GM19324 (cell line): ENCODE measurements around the gene SNX25.
"Not testable (repeated sequence)": the region's sequence is repeated elsewhere in the genome, so short reads cannot be mapped to it uniquely, and the experiment has no call there.

Source experiments
- ATAC-seq: cut with Tn5 transposase; IDR thresholded peaks from one replicate; pipeline ENCODE4 v1.9.1; 2021; ENCODE audit warnings: mild to moderate bottlenecking, moderate library complexity; ENCODE audit not compliant: unreplicated experiment, low FRiP score

The SNX25 gene

DNA sequence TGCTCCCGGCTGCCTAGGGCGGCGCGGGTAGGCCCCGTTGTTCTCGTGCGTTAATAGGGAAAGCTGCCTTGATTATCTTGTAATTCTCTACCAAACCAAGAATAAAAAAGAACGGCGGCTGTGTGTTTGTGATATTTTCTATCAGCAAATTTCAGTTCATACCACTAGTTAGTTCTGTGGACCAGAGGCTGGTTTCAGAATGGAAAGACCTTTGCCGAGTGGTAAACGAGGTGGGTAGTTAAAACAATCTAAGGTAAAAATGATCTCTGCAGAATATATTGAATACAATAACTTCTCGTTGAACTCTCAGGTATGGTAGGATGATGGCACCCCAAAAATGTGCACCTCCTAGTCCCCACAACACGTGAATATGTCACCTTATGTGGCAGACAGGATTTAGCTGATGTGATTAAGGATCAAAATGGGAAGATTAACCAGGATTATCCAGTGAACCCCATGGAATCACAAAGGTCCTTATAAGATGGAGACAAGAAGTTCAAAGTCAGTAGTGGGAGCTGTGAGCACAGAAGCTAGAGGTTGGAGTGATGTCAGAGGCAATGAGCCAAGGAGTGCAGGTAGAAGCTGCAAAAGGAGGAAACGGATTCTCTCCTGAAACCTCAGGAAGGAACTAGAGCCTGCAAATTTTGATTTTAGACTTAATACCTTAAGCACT lies 5.0 kb upstream of the SNX25 start:
- ATAC-seq: peak; percentile 4

DNA sequence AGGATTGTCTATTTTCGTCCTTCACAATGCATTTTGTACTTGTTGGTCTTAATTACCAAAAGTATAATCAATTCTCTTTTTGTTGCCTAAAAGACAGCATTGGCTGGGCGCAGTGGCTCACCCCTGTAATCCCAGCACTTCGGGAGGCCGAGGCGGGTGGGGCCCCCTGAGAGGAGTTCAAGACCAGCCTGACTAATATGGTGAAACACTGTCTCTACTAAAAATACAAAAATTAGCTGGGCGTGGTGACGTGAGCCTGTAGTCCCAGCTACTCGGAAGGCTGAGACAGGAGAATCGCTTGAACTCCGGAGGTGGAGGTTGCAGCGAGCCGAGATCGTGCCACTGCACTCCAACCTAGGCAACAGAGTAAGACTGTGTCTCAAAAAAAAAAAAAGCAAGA lies 4.3 kb upstream of the SNX25 start:
- ATAC-seq: not testable (repeated sequence)

DNA sequence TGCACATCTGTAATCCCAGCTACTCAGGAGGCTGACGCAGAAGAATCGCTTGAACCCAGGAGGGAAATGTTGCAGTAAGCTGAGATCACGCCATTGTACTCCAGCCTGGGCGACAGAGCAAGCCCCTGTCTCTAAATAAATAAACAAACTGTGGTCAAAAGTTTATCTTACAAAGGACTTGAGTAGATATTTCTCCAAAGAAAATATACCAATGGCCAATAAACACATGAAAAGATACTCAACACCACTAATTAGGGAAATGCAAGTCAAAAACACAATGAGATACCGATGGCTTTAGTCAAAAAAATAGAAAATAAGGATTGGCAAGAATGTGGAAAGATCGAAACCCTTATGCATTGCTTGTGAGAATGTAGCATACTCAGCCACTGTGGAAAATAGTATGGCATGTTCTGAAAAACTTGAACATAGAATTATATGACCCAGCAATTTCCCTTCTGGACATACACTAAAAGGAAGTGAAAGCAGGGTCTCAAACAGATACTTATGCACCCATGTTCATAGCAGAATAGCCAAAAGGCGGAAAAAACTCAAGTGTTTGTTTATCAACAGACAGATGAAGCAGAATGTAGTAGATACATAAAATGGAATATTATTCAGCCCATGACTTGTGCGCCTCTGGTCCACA lies 3.6 kb upstream of the SNX25 start:
- no peak for ATAC-seq

DNA sequence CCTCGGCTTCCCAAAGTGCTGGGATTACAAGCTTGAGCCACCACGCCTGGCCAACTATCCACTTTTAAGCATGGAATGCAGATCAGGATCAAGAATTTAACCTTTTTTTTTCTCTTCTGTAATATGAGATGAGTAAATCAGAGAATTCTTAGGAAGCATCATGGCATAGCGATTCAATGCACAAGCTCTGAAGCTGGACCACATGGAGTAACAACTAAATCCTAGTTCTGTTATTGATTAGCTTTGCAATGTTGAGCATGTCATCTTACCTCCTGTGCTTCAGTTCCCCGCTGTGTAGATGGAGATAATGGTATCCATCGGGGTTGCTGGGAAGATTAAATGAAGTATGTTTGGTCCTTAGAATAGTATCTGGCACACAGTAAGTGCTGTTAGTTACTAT lies 1.9 kb upstream of the SNX25 start:
- ATAC-seq: no peak

DNA sequence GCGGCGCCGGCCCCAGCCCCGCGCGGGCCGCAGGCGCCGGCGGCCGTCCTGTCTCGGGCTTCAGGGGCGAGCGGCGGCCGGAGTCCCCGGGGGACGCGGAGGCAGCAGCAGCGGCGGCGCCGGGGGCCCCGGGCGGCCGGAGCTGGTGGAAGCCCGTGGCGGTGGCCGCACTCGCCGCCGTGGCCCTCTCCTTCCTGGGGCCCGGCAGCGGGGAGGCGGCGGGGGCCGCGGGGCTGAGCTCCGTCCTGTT lies 379 bp downstream of the SNX25 start:
- peak; percentile 22 for ATAC-seq

DNA sequence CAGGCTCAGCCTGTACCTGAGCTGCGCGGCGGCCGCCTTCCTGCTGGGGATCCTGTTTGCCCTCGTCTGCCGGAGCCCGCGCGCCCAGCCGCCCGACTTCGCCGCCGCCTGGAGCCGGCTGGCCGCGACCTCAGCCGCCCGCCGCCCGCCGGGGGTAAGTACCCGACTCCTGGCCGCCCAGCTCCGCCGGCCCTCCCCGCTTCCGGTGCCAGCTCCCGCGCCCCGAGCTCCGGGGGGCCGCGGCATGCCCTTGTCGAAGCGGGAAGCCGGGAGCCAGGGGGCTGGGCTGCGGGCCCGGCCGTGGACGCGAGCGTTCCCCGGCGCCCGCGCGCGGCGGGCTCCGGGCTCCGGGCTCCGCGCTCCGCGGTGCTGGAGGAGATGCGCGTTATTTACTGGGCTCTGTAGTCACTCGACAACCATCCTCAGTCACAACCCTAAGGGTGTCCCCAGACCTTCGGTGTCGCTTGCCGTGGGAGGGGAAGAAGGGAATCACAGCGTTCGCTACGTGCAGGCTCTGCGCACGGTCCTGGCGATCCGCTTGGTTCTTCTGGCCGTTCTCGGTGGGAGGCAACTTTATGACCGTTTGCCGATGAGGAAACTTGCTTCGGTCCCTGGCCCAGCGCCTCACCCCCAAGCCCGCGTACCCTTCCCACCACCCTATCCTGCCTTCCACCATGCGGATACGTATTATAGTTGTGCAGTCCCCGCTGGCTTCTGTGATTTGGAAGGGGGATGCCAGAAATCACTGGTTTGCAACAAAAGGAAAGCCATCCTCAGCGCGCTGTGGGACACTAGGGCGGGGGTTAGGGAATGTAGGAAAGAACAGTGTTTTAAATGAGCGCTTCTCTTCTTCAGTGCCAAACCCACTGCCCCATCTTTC lies 944 bp downstream of the SNX25 start:
- ATAC-seq: peak; percentile 20

DNA sequence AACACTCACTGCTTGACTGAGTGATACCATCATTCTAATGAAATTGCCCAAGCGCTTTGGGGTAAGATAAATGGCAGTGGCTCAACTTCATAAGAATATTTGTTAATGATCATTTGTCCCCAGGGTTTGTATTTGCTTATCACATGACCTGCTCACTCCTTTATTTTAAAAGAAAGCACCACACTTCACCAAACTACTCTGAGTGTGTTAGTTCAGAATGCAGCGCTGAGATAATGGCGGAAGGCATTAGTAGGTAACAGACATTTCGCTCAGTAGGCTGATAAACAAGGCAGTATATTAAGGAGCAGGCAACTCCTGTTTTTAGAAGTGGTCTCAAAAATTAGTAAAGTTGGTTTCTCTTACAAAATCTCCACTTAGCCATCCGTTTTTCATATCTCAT lies 1.6 kb downstream of the SNX25 start:
- no peak for ATAC-seq

DNA sequence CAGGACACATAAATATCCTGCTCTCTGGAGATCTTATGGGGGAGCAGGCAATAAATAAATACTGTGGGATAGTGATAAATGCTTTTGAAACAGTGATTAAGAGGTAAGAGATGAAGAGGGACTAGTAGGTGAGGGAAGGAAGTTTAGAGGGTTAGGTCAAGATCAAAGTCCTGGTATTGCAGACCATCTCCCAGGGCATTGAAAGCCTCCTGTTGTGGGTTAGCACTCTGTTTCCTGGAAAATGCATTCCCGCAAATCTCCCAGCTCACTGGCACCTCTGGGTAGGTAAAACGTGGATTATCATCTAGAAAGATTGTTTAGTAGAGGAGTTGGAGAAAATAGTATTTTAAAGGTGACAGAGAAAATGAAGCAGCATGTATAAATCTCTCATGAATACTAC lies 2.2 kb downstream of the SNX25 start:
- ATAC-seq: no peak

DNA sequence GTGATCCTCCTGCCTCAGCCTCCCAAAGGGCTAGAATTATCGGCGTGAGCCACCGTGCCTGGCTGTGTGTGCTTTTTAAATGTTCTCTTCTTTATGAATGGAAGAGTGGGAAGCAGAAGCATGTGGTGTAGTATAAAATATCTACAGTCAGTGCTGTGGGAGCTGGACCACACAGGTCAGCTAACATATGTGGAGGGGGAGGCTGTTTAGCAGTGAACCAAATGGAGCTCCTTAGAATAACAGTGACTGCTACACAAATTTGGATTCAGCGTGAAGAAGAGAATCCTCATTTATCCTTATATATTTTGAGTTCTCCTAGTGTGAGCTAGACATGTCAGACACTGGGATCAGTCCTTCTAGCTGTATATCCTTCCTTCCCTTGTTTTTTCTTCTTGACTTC lies 3.2 kb downstream of the SNX25 start:
- no peak for ATAC-seq

DNA sequence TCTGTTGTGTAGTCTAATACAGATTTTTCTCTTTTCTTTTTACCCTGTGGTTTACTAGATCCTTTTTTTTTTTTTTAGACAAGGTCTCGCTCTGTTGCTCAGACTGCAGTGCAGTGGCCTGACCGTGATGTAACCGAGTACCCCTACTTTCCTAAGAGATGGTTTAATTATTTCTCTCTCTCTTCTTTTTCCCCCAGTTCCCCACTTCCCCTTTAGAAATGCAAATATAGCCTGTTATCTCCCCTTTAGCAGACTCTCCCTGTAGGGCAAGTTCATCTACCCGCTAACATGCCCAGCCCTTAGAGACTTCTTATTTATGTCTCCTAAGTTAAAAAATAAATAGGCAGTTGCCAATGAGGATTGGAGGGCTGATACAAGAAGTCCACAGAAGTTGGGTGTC lies 4.5 kb downstream of the SNX25 start:
- peak; percentile 33 for ATAC-seq

DNA sequence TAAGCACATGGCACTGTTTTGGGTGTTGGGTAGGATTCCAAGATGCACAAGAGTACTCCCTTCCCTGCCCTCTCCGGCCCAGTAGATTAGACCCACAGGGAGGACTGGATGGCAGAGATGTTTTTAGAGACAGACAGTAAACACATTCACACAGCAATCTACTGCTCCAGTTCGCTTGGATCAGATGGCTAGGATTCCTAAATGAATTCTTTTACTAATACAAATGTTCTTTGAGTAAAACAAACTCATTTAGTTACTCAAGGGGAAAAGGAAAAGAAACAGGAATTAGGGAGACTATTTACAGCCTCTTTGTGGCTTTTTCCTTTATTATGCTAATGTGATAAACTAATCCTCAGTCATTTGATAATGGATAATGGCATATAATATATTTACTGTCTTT lies 5.9 kb downstream of the SNX25 start:
- ATAC-seq: no peak

DNA sequence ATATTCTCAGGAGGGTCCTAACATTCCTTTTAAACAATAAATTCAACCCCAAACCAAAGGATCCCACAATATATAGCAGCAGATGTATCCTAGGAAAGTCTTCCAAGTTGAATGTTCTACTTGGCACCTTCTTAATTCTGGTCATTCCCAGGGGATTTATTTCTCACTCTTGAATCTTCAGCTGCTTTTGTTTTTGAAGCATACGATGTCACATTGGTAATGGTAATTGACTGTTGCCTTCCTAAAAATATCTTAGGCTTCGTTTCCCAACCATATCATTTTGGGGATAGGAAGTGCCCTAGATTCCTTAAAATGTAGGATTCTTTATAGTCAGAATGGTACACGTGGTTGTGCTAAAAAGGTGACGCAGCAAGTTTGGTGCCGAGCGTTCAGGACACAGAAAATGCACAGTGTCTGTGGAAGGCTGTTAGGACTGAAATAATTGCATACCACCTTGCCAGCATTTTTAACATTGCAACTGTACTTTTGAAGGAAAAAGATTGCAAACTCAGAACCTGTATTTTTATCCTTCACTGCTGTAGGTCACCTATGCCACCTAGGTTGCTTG lies 8.1 kb downstream of the SNX25 start:
- no peak for ATAC-seq

DNA sequence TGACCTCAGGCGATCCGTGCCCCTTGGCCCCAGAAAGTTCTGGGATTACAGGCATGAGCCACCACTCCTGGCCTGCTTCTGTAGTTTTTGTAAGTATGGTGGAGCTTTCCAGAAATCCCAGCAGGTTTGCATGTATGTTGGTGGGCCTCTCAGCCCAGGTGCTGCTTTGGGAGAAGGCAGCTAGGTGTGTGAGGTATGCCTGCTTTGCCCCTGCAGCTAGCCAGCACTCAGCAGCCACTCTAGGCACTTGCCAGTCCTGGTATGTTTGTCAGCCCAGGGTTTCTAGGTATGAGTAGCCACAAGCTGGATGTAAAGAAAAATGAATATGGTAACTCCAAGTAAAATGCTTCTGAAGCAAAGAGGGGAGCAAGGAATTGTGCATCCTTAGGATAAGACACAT lies 8.9 kb downstream of the SNX25 start:
- no peak for ATAC-seq

DNA sequence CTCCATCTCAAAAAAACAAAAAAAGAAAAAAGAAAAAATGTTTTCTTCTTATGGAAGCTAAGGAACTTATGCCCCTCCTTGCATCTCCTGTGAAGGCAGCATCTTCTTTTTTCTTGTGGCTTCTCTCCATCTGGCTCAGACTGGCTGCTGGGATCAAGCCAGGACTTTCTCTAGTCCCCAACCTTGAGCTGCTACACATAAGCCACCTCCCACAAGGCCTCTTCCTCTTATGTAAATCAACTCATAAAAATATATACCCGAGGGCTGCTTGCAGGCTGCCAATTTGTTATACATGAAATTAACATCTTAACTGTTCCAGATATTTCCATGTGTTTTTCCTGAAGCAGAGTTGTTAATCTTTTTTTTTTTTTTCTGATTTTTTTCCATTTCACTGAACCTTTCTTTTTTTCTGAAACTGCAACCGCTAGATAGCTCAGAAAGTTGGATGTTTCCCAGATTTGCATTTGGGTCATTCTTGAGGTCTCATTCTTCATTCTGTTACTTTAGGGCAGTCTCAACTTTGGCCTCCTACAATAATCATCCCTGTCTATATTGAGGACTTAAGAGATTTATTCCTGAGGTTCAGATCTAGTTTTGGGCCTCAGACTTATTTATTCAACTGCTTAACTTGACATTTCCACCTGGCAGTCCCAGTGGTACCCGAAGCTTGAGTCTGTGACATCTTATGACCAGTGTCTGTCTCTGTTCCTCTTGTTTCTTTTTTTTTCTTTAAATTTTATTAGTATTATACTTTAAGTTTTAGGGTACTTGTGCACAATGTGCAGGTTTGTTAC lies 10.3 kb downstream of the SNX25 start:
- ATAC-seq: peak; percentile 71

DNA sequence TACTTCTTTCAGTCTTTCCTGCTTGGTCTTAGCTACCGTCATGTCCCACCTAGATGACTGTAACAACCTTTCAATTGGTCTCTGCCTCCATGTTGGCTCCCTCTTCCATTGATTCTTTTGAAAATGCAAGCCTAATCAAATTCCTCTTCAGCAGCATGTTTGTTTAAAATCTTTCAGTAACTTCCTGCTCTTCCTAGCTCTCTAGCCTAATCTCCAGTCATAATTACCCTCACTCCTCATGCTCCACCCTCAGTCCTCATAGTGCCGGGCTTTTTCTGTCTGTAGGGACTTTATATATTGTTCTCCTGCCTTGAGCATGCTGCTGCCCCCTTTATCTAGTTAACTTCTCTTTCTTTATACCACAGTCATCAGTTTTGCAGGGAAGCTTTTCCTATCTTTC lies 12.1 kb downstream of the SNX25 start:
- no peak for ATAC-seq

DNA sequence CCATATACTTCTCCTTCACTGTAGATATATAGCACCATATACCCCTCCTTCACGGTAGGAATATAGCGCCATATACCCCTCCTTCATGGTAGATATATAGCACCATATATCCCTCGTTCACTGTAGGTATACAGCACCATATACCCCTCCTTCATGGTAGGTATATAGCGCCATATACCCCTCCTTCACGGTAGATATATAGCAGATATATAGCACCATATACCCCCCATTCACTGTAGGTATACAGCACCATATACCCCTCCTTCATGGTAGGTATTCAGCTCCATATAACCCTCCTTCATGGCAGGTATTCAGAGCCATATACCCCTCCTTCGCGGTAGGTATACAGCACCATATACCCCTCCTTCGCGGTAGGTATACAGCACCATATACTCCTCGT lies 12.5 kb downstream of the SNX25 start:
- no peak for ATAC-seq

DNA sequence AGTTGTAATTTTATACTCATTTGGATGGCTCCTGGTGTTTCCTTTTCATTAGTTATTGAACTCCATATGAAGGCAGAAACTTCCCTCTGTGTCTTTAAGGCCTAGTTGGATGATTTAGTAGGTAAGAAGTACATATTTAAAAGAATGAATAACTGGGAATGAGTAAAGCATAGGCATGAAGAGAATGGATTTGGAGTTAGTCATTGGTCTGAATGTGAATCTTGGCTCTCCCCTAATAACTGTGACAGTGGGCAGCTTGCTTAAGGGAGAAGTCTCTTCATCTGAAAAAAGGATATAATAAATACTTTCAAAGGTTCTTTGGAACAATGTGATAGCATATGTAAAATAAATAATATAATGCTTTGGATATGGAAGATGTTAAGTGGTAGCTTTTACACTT lies 13.2 kb downstream of the SNX25 start:
- no peak for ATAC-seq

DNA sequence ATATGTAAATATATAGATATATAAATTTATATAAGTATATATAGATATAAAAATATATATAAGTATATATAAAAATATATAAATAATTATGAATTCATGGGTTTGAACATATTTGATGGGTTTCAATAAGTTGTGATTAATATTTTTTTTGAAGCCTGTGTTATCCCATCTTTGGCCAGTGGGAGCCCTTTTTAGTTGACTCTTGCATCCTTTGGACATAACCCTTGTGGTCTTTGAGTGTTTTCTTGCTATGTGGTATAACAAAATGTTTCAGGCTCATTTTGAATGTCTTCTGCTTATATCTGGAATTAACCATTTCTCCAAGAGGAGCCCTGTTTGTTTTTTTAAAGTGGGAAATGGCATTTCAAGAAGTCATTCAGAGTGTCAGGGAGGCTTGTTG lies 15.2 kb downstream of the SNX25 start:
- ATAC-seq: no peak

DNA sequence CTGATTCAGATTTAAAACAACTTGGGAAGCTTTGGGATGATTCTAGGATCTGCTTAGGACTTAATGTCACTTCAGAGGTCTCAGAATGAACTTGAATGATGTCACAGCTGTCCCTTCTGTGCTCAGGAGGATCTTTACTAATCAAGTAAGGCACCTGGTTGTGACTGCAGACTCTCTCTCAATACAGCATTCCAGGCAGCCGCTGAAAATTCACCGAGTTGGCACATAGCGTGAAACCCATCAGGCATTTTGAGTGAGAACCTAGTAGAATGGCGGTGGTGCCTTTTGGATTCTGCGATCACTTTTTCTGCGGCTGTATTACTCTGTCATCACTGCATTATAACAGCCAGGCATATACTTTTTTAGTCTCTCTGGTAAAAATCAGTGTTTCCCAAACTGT lies 16.5 kb downstream of the SNX25 start:
- ATAC-seq: no peak

DNA sequence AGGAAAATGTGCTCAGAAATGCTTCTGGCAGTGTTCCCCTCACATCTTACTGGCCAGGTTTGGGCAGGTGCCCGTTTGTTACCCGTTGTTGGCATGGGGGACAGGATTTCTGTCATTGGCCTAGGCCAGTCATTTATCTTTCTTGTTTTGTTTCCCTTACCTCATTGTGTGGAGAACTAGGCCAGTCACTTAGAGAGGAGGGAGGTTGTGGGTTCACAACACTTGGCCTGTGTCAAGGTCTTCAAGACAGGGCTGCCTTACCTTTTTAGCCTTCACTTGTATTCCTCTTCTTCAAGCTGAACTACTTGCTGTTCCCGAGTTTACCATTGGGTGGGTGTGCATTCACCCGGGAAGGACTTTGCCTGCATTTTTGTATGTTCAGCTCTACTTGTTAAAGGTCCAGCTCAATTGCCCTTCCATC lies 17.7 kb downstream of the SNX25 start:
- ATAC-seq: no peak
